GM12872 (cell line): ENCODE data around the gene NDFIP1.
A peak's percentile ranks its signal among the peaks of the same experiment; 100 is the strongest.

Source experiments
- CTCF ChIP-seq: IDR thresholded peaks from 3 replicates; pipeline ENCODE4 v1.5.1; 2011; ENCODE audit warnings: low read depth, mild to moderate bottlenecking, low read length, moderate library complexity; ENCODE audit not compliant: insufficient read depth

NDFIP1 gene, protein sequence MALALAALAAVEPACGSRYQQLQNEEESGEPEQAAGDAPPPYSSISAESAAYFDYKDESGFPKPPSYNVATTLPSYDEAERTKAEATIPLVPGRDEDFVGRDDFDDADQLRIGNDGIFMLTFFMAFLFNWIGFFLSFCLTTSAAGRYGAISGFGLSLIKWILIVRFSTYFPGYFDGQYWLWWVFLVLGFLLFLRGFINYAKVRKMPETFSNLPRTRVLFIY

GRCh38 chr5:142108432-142109330 lies at the start of gene NDFIP1:
NDFIP1 (plus strand) TSS chr5:142108779; CDS start chr5:142108975, 196 bp downstream.
- no peak for TF ChIP-seq CTCF

DNA sequence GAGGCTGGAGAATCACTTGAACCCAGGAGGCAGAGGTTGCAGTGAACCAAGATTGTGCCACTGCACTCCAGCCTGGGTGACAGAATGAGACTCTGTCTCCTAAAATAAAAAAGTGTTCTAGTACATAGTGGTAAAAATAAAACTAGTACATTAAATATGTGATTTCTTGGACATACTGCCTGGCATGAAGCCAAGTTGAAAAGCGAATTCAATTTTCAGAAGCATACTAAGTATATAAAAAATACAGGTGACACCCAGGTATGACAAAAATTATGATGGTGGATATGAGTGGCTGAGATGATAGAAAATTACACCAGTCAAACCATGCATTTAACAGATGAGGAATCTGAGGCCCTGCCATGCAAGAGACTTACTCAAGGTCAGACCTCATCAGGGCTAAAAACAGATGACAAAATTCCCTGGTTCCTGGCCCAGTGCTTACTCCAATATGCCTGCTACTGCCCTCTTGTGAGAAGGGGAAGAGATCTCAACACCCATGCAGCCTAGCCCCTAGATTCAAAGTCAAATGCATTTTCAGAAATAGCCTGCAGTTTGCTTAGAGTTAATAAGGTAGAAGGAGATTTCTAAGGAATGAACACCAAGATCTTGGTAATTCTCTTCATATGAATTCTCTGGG lies 49.2 kb upstream of the NDFIP1 start:
- TF ChIP-seq CTCF: 0 out of 3 replicates have a peak, but pooled peaks have one; percentile 12

- no peak for TF ChIP-seq CTCF
These were observed 45.2 kb upstream of the NDFIP1 start for GRCh38 chr5:142063376-142063775.

DNA sequence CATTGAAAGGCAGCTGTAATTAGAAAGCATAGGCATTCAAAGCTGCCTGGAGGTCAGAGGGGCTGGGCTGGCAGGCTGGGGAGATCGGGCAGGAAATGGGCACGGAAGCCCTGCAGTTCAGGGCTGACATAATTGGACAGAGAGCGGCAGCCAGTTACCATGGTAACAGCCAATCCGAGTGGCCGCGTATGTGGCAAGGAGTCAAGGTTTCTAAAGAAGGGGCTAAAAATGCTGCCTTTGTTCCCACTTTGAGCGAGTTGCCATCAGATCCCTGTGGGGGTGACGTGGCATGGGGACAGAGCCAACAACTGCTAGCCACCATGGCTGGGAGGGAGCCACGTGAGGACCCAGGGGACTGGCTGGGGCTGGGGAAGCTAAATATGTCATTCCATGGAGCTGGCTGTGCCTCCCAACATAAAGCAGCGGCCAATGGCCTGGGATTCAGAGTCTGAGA lies 44.7 kb upstream of the NDFIP1 start:
- no peak for TF ChIP-seq CTCF

DNA sequence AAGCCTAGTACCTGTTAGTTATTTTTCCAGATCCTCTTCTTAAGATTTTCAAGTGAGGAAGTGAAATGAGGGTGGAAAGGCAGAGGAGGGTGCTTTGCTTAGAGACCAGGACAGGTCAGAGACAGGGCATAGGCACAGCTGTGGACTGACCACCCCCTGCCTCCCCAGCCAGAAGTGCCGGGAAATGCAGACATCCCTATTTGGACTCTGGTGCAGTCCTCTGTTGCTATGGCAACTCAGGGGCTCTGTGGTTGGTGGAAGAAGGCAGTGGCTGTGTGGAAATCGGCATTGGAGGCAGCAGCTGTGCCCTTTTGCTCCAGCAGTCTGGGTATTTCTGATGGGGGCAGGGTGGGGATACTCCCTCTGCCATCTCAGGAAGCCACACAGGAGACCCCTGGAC lies 43.3 kb upstream of the NDFIP1 start:
- TF ChIP-seq CTCF: no peak

DNA sequence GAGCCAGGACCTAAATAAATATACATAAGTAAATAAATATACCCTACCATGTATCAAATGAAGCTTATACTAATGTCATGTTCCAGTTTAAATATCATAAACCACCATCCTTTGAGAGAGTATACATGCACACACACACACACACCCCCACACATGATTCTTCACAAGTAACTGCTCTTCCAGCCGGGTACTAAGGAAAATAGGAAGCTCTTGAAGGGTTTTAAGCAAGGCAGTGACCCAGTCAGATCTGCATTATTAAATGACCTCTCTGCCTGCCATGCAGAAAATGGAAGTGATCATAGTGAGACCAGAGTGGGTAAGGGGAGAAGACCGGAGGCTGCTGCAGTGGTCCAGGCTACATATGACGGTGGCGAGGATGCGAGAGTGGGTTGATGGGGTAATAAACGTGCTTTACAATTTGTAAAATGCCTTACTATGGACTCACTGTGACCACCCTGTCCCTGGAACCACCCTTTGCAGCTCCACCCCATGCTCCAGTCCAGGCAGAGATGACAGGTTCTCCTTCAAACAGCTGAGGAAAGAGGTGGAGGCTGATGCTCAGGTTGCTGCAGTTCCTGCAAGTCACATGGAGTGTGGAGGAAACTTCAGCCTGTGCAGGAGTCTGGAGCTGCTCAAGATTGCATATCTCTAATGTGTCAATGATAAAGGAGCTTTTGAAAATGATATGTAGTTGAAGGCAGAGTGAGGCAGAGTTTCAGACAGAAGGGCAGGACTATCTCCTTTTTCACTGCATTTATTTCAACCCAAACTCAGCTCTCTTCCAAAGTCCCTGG lies 38.8 kb upstream of the NDFIP1 start:
- no peak for TF ChIP-seq CTCF
